ENCODE results near the gene AQP5. TPM values are rescaled to one million over a fixed set of nuclear protein-coding genes. Genes with fewer than 3 reads are reported as not detected.
A peak's percentile ranks its signal among the peaks of the same experiment; 100 is the strongest.
"Not testable (repeated sequence)": the region's sequence is repeated elsewhere in the genome, so short reads cannot be mapped to it uniquely, and the experiment has no call there.

AQP5 gene
- total RNA-seq, 2 donors from 2014 or later, result not detected

DNA sequence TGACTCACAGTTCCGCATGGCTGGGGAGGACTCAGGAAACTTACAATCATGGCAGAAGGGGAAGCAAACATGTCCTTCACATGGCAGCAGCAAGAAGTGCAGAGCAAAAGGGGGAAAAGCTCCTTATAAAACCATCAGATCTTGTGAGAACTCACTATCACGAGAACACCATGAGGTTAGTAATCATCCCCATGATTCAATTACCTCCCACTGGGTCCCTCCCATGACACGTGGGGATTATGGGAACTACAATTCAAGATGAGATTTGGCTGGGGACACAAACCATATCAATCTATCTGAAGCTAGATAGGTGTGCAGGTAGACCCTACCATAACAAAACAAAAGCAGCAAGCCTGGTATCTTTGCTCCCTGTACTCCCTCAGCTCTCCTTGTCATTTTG, 24.8 kb downstream of the AQP5 start:
- ATAC-seq; DNase-seq; intact Hi-C loops (cut with DNase I, micrococcal nuclease): not testable (repeated sequence)

- ATAC-seq, result peak; percentile 14
- DNase-seq, result no peak
- intact Hi-C loops (cut with DNase I, micrococcal nuclease), result no loop called here
These were observed 26.1 kb downstream of the AQP5 start for GRCh38 chr12:49987625-49988303.

GRCh38 chr12:49989400-49989799, 27.7 kb downstream of the AQP5 start:
- ATAC-seq; intact Hi-C loops (cut with DNase I, micrococcal nuclease); DNase-seq: not testable (repeated sequence)

GRCh38 chr12:49990273-49990672, 28.6 kb downstream of the AQP5 start:
- no peak for ATAC-seq
- intact Hi-C loops (cut with DNase I, micrococcal nuclease), result no loop called here

GRCh38 chr12:49998453-49998852, 36.8 kb downstream of the AQP5 start:
- ATAC-seq (no peak), DNase-seq (no peak)
- intact Hi-C loops (cut with DNase I, micrococcal nuclease), result no loop called here

More at GRCh38 chr12:49990273-49990672, 28.6 kb downstream of the AQP5 start:
- no peak for DNase-seq

GRCh38 chr12:50003595-50003994, 41.9 kb downstream of the AQP5 start:
- intact Hi-C loops (cut with DNase I, micrococcal nuclease), result no loop called here
- ATAC-seq (no peak), DNase-seq (no peak)

- ATAC-seq, result no peak
- intact Hi-C loops (cut with DNase I, micrococcal nuclease), result no loop called here
- no peak for DNase-seq
These were observed 43.0 kb downstream of the AQP5 start for GRCh38 chr12:50004696-50005095.

DNA sequence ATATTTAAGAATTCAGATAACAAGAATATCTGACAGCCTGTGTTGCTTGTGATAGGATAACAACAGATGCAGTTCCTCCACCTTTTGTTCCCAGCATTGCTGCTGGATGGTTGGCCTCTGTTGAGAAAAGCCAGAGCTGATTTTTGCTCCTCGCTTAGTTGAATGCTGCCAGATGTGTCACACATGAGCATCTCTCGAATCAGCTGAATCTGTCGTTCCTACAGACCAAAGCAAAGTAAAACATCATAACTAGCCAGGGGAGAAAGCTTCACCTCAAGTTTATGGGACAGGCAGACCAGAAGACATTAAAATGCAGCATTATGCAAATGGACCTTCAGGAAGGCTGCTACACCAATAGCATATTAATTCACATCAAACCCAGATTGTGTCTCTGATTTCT, 43.5 kb downstream of the AQP5 start:
- intact Hi-C loops (cut with DNase I, micrococcal nuclease), result no loop called here
- ATAC-seq (no peak), DNase-seq (no peak)

GRCh38 chr12:50006280-50006679, 44.6 kb downstream of the AQP5 start:
- ATAC-seq (no peak), DNase-seq (no peak)
- intact Hi-C loops (cut with DNase I, micrococcal nuclease), result no loop called here

DNA sequence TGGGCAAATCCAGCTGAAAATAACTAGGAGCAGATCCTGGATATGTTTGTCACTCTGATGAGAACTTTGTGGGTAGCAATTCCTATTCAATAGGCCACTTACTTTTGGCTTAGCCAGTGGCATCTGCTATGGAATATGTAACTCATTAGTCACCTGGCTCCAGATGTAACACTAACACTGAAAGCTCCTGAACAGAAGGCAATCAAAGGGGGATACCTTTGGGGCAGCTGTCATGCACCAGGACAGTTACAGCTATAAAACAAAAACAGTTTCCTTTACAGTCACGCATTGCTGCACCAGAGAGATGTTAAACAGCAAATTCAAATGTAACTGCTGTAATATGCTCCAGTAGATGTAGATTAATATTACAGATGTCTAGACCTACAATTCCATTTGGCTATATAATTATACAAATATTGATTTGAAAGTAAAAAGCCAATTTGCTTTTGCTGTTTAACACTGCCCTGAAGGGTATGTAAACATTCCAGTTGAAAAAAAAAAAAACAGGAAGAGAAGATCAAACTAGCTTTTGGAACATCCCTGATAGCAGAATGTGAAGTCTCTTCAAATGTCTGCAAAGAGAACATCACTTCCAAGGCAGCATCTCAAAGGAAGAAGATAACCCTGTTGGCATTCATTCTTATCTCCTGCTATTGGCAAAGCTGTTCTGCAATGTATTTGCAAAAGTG, 45.2 kb downstream of the AQP5 start:
- ATAC-seq (peak; percentile 56), DNase-seq (no peak)

GRCh38 chr12:50013361-50014147, 51.9 kb downstream of the AQP5 start:
- DNase-seq (no peak), ATAC-seq (no peak)
- intact Hi-C loops (cut with DNase I, micrococcal nuclease), result no loop called here

More for the DNA sequence above, 45.2 kb downstream of the AQP5 start:
- intact Hi-C loops (cut with DNase I, micrococcal nuclease), result no loop called here

GRCh38 chr12:50014342-50014741, 52.7 kb downstream of the AQP5 start:
- ATAC-seq (no peak), DNase-seq (no peak)
- intact Hi-C loops (cut with DNase I, micrococcal nuclease), result no loop called here

Other genes with a start within 250 kb of the AQP5 start
- 100 to 1,000 TPM; 880 to 918 TPM for gene TMBIM6, start 220.3 kb upstream of the AQP5 start, total RNA-seq
- 1 to 10 TPM; 3.7 to 4.8 TPM for gene NCKAP5L, start 133.5 kb upstream of the AQP5 start, total RNA-seq
- gene BCDIN3D, start 118.8 kb upstream of the AQP5 start, total RNA-seq, result 1 to 10 TPM; 2.7 to 4.7 TPM
- 1 to 10 TPM; 1.2 to 2.3 TPM for gene FAIM2, start 58.0 kb upstream of the AQP5 start, total RNA-seq
- not detected for gene AQP2, start 11.1 kb upstream of the AQP5 start, total RNA-seq
- not detected for gene AQP6, start 11.1 kb downstream of the AQP5 start, total RNA-seq
- 10 to 100 TPM; 20.0 to 25.4 TPM for gene RACGAP1, start 63.6 kb downstream of the AQP5 start, total RNA-seq
- gene ASIC1, start 95.7 kb downstream of the AQP5 start, total RNA-seq, result 1 to 10 TPM in 1 of 2 donors, under 1 TPM in 1; 0.55 to 1.9 TPM
- gene SMARCD1, start 123.5 kb downstream of the AQP5 start, total RNA-seq, result 10 to 100 TPM; 35.5 to 41.8 TPM
- gene GPD1, start 142.1 kb downstream of the AQP5 start, total RNA-seq, result 1 to 10 TPM; 1.8 to 4.3 TPM
- 10 to 100 TPM; 90.1 to 91.3 TPM for gene COX14, start 150.4 kb downstream of the AQP5 start, total RNA-seq
- gene CERS5, start 205.5 kb downstream of the AQP5 start, total RNA-seq, result 10 to 100 TPM; 19.7 to 24.8 TPM